ENCODE data around the gene THUMPD3.
A peak's percentile ranks its signal among the peaks of the same experiment; 100 is the strongest.

The THUMPD3 gene

DNA sequence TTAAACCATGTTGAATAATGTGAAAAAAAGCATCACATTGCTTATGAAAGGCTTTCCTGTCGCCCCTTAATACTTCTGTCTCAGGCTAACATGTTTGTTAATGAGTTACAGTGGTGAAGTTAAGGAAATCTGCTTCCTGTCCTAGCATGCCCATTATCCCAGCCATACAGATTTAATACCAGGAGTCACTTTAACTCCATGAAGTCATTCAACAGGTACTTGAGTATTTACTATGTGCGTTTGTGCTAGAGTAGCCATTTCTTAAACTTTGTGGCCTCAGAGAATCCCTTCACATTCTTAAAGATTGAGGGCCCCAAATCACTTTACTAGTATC lies 24.4 kb downstream of the THUMPD3 start:
- Histone ChIP-seq H3K4me3 (ENCODE audit: low read length in 2 of 2) (no peak overlapping the region), H3K27me3 (ENCODE audit: control insufficient read depth in 1 of 2, insufficient read depth in 2 of 2, low read length in 2 of 2) (no peaks in the 10 kb centered on the region), H3K9ac (ENCODE audit: low read length in 2 of 2) (no peak overlapping the region), H3K27ac (ENCODE audit: low read length) (no peak overlapping the region), H3K9me3 (ENCODE audit: control insufficient read depth in 2 of 2, low read length in 2 of 2) (no peaks in the 10 kb centered on the region), H3K4me1 (ENCODE audit: control insufficient read depth, insufficient read depth, low read length) (no peaks in the 10 kb centered on the region), H3K36me3 (ENCODE audit: control insufficient read depth in 2 of 2, insufficient read depth in 2 of 2, low read length in 2 of 2) (peaks cover 48 to 68% of the 10 kb centered on the region in 2 donors)

DNA sequence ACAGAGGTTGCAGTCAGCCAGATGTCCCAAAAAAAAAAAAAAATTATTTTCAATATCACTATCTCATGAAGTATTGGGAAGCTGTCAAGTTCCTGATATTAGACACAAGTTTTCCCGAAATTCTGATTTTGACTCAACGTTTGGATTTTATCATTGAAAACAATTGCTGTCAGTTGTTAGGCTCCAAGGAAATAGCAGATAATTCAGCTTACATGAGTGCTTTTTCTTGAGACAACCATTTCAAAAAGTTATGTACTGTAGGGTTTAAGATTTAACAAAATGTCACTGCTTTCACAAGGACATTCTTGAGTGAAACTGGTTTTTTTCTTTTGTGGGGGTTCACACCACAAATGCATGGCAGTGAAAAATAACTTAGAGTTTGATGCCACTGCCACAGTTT lies 25.3 kb downstream of the THUMPD3 start:
- Histone ChIP-seq H3K27me3 (ENCODE audit: control insufficient read depth in 1 of 2, insufficient read depth in 2 of 2, low read length in 2 of 2) (no peaks in the 10 kb centered on the region), H3K9ac (ENCODE audit: low read length in 2 of 2) (no peak overlapping the region), H3K4me1 (ENCODE audit: control insufficient read depth, insufficient read depth, low read length) (no peaks in the 10 kb centered on the region), H3K36me3 (ENCODE audit: control insufficient read depth in 2 of 2, insufficient read depth in 2 of 2, low read length in 2 of 2) (peaks cover 48 to 67% of the 10 kb centered on the region in 2 donors), H3K27ac (ENCODE audit: low read length) (no peak overlapping the region), H3K4me3 (ENCODE audit: low read length in 2 of 2) (no peak overlapping the region), H3K9me3 (ENCODE audit: control insufficient read depth in 2 of 2, low read length in 2 of 2) (no peaks in the 10 kb centered on the region)

DNA sequence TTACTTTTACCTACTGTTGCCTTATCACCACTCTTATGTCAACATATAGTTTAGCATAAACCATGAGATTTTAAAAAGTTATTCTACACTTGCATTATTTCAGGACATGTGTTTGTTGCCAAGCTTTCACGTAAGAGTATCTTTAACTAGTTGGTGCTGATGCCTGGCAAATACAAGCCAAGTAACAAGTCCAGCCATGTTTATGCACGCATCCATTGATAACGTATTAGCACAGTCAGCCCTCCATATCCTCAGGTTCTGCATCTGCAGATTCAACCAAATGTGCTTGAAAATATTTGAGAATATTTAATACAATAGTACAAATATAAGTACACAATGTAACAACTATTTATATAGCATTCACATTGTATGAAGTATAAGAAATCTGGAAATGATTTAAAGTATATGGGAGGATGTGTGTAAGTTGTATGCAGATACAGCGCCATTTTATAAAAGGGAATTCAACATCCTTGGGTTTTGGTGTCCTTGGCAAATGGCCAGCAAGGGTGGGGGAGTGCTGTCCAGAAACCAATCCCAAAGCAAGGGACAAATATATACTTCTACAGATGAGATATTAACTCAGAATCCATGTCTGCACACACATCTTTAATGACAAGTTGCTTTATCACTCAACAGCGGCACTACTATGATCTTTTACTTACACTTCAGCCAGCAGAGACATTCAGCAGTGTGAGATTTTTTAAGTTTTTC lies 25.9 kb downstream of the THUMPD3 start:
- Histone ChIP-seq H3K4me3 (ENCODE audit: low read length in 2 of 2) (no peak overlapping the region), H3K27ac (ENCODE audit: low read length) (no peak overlapping the region), H3K36me3 (ENCODE audit: control insufficient read depth in 2 of 2, insufficient read depth in 2 of 2, low read length in 2 of 2) (peaks cover 47 to 62% of the 10 kb centered on the region in 2 donors), H3K9me3 (ENCODE audit: control insufficient read depth in 2 of 2, low read length in 2 of 2) (no peaks in the 10 kb centered on the region), H3K9ac (ENCODE audit: low read length in 2 of 2) (no peak overlapping the region), H3K27me3 (ENCODE audit: control insufficient read depth in 1 of 2, insufficient read depth in 2 of 2, low read length in 2 of 2) (no peaks in the 10 kb centered on the region), H3K4me1 (ENCODE audit: control insufficient read depth, insufficient read depth, low read length) (no peaks in the 10 kb centered on the region)

DNA sequence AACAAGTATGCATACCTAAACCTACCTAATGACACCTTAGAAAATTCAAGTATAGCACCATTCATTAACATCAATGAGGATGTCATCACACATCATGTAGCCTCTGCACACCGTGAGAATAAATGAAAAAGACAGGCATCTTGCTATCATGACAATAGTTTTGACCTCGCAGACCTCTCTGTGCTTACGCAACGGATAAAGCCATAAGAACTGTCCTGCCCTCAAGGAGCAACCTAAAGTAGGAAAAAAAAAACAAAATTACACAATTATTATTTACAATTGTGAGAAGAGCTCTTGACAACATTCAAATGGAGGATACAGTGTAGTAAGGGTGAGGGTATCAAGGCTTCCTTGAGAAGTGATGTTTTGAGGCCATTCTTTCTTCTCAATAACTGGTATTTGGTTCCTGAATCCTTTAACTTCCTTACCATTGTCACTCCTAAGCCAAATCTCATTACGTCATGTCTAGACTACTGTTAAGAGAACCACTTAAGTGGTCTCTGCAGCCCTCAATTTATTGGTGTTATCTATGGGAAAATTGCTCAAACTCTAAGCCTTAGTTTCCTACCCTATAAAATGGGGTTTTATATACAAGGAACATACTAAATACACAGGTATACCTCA lies 27.5 kb downstream of the THUMPD3 start:
- no peaks in the 10 kb centered on the region for H3K27me3 ChIP-seq (ENCODE audit: control insufficient read depth in 1 of 2, insufficient read depth in 2 of 2, low read length in 2 of 2)
- no peaks in the 10 kb centered on the region for H3K9me3 ChIP-seq (ENCODE audit: control insufficient read depth in 2 of 2, low read length in 2 of 2)
- peaks cover 34 to 50% of the 10 kb centered on the region in 2 donors for H3K36me3 ChIP-seq (ENCODE audit: control insufficient read depth in 2 of 2, insufficient read depth in 2 of 2, low read length in 2 of 2)
- H3K4me3 ChIP-seq (ENCODE audit: low read length in 2 of 2): no peak overlapping the region
- H3K9ac ChIP-seq (ENCODE audit: low read length in 2 of 2): no peak overlapping the region
- H3K27ac ChIP-seq (ENCODE audit: low read length): no peak overlapping the region
- peaks cover 7% of the 10 kb centered on the region for H3K4me1 ChIP-seq (ENCODE audit: control insufficient read depth, insufficient read depth, low read length)

DNA sequence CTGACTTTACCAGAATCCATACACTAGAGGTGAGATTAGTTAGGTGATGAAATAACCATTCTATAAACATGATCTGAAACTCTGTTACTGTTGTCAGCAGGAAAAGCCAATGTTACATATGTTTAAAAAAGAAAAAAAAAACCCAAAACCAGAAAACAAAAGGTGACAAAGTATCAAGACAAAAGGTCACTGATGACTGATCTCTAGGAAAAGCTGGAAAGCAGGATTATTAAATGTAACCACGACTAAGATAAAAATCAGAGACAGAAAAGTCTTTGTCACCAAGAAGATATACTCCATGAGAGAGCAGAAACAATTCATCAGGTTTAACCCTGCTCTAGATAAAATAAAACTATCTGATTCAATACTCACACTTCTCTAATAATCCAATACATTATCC lies 29.2 kb downstream of the THUMPD3 start:
- Histone ChIP-seq H3K9ac (ENCODE audit: low read length in 2 of 2) (peak overlapping the region in 1 of 2 donors; percentile 20), H3K36me3 (ENCODE audit: control insufficient read depth in 2 of 2, insufficient read depth in 2 of 2, low read length in 2 of 2) (peaks cover 34 to 45% of the 10 kb centered on the region in 2 donors), H3K4me1 (ENCODE audit: control insufficient read depth, insufficient read depth, low read length) (peaks cover 13% of the 10 kb centered on the region), H3K9me3 (ENCODE audit: control insufficient read depth in 2 of 2, low read length in 2 of 2) (no peaks in the 10 kb centered on the region), H3K4me3 (ENCODE audit: low read length in 2 of 2) (no peak overlapping the region), H3K27me3 (ENCODE audit: control insufficient read depth in 1 of 2, insufficient read depth in 2 of 2, low read length in 2 of 2) (no peaks in the 10 kb centered on the region), H3K27ac (ENCODE audit: low read length) (no peak overlapping the region)

DNA sequence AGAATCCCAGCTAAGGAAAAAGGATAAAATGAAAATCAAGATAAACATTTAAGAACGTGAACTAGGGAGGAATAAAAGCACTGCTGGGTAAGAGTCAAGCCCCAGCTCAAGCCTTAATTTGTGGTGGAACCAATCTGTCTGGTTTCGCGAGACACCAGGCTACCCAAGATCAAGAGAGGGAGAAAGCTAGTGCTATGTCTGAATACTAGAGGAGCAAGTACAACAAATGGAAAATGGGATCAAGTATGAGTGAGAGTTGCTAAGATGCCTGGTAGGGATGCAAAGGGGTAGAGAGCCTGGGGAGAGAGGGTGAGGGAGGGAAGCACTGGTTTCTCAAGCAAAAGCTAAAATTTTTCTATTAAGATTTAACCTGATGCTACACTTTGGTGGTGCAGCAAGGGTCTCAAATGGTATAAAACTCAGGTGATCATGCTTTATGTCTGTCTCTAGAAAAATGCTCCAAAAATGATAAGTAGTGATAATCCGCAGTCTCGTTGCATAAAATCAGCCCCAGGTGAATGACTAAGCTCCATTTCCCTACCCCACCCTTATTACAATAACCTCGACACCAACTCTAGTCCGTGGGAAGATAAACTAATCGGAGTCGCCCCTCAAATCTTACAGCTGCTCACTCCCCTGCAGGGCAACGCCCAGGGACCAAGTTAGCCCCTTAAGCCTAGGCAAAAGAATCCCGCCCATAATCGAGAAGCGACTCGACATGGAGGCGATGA lies 32.9 kb downstream of the THUMPD3 start:
- H3K9me3 ChIP-seq (ENCODE audit: control insufficient read depth in 2 of 2, low read length in 2 of 2): no peaks in the 10 kb centered on the region
- H3K4me3 ChIP-seq (ENCODE audit: low read length in 2 of 2): peak overlapping the region; percentile 82 to 96
- peaks cover 13 to 17% of the 10 kb centered on the region in 2 donors for H3K36me3 ChIP-seq (ENCODE audit: control insufficient read depth in 2 of 2, insufficient read depth in 2 of 2, low read length in 2 of 2)
- peak overlapping the region; percentile 86 for H3K9ac ChIP-seq (ENCODE audit: low read length in 2 of 2)
- H3K27ac ChIP-seq (ENCODE audit: low read length): peak overlapping the region; percentile 90
- H3K27me3 ChIP-seq (ENCODE audit: control insufficient read depth in 1 of 2, insufficient read depth in 2 of 2, low read length in 2 of 2): no peaks in the 10 kb centered on the region
- H3K4me1 ChIP-seq (ENCODE audit: control insufficient read depth, insufficient read depth, low read length): peaks cover 19% of the 10 kb centered on the region

DNA sequence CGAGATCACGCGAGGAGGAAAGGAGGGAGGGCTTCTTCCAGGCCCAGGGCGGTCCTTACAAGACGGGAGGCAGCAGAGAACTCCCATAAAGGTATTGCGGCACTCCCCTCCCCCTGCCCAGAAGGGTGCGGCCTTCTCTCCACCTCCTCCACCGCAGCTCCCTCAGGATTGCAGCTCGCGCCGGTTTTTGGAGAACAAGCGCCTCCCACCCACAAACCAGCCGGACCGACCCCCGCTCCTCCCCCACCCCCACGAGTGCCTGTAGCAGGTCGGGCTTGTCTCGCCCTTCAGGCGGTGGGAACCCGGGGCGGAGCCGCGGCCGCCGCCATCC lies 33.4 kb downstream of the THUMPD3 start:
- Histone ChIP-seq H3K27me3 (ENCODE audit: control insufficient read depth in 1 of 2, insufficient read depth in 2 of 2, low read length in 2 of 2) (no peaks in the 10 kb centered on the region), H3K4me3 (ENCODE audit: low read length in 2 of 2) (peak overlapping the region; percentile 82 to 96), H3K27ac (ENCODE audit: low read length) (peak overlapping the region; percentile 90), H3K4me1 (ENCODE audit: control insufficient read depth, insufficient read depth, low read length) (peaks cover 21% of the 10 kb centered on the region), H3K9me3 (ENCODE audit: control insufficient read depth in 2 of 2, low read length in 2 of 2) (no peaks in the 10 kb centered on the region), H3K36me3 (ENCODE audit: control insufficient read depth in 2 of 2, insufficient read depth in 2 of 2, low read length in 2 of 2) (peaks cover 9 to 11% of the 10 kb centered on the region in 2 donors), H3K9ac (ENCODE audit: low read length in 2 of 2) (peak overlapping the region; percentile 86)

DNA sequence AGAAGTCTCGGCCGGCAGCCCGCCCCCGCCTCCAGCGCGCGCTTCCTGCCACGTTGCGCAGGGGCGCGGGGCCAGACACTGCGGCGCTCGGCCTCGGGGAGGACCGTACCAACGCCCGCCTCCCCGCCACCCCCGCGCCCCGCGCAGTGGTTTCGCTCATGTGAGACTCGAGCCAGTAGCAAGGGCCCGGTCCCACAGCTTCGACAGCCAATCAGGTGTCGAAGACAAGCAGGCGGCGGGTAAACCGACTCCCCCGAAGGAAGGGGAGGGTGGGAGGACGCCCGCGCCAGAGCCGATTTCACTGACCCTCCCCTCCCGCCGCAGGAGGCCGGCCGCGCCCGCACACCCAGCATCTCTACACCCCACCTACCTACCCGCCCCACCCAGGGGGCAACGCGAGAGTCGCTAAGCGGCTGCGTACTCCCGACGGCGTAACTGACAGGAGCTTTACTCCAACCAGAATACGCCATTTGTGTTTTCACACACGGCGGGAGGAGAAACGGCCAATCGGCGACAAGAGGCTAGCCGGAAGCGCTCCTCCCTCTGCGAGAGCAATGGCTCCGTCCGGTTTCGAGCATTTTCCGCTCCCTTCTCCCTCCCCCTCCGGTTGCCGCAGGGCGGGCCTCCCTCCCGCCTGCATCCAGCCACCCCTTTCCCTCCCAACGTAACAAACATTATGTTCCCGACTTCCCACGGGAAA lies 33.9 kb downstream of the THUMPD3 start:
- Histone ChIP-seq H3K27ac (ENCODE audit: low read length) (peak overlapping the region; percentile 90), H3K4me1 (ENCODE audit: control insufficient read depth, insufficient read depth, low read length) (peaks cover 21% of the 10 kb centered on the region), H3K4me3 (ENCODE audit: low read length in 2 of 2) (peak overlapping the region; percentile 82 to 96), H3K9ac (ENCODE audit: low read length in 2 of 2) (peak overlapping the region; percentile 86 to 87), H3K27me3 (ENCODE audit: control insufficient read depth in 1 of 2, insufficient read depth in 2 of 2, low read length in 2 of 2) (no peaks in the 10 kb centered on the region), H3K36me3 (ENCODE audit: control insufficient read depth in 2 of 2, insufficient read depth in 2 of 2, low read length in 2 of 2) (peaks cover 4 to 7% of the 10 kb centered on the region in 2 donors), H3K9me3 (ENCODE audit: control insufficient read depth in 2 of 2, low read length in 2 of 2) (no peaks in the 10 kb centered on the region)

DNA sequence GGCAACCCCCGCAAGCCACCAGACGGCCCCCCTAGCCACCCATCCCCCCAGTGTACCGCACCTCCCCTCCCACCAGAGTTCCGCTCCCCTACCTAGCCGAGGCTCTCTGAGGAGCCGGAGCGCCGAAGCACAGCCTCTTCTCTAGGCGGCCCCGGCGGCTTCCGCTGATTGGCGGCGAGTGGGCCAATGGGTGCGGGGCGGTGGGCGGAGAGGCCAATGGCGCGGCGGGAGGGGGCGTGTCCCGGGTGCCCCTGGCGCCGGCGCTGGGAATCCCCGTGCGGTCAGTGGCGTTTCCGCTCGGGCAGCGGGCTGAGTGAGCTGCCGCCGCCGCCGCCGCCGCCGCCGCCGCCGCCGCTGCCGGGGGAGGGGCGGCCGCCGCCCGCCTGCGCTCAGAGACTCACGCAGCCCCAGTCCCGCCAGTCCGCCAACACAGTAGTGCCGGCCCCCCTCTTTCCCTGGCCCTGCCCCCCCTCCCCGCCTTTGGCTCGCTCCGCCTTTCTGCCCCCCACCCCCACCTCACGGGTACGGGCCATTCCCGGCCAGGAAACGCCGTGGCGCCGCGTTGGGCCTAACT lies 34.6 kb downstream of the THUMPD3 start, which contains the start of gene SETD5:
Gene SETD5, plus strand, starts transcription at position 284 of the 574 bp plus-strand sequence. CDS start 31,324 bp downstream, outside the sequence.
- peak within 1 kb of the TSS; percentile 95 to 96 for H3K4me3 ChIP-seq (ENCODE audit: low read length in 2 of 2)
- H3K27ac ChIP-seq (ENCODE audit: low read length): peak within 1 kb of the TSS; percentile 97

More for the DNA sequence above, 34.6 kb downstream of the THUMPD3 start, which contains the start of gene SETD5:
- H3K27me3 ChIP-seq (ENCODE audit: control insufficient read depth in 1 of 2, insufficient read depth in 2 of 2, low read length in 2 of 2): no peaks in the 10 kb centered on the region
- peak within 1 kb of the TSS; percentile 99 for H3K9ac ChIP-seq (ENCODE audit: low read length in 2 of 2)
- no peaks in the 10 kb centered on the region for H3K9me3 ChIP-seq (ENCODE audit: control insufficient read depth in 2 of 2, low read length in 2 of 2)
- H3K36me3 ChIP-seq (ENCODE audit: control insufficient read depth in 2 of 2, insufficient read depth in 2 of 2, low read length in 2 of 2): peaks cover 3 to 6% of the 10 kb centered on the region in 2 donors
- H3K4me1 ChIP-seq (ENCODE audit: control insufficient read depth, insufficient read depth, low read length): peaks cover 26% of the 10 kb centered on the region

Measured in stomach smooth muscle (tissue), 2 donors.